HG02610 (cell line): ENCODE results near the gene PRKAA1.

Source experiments
- ATAC-seq: cut with Tn5 transposase; IDR thresholded peaks from one replicate; pipeline ENCODE4 v1.9.1; 2021; ENCODE audit warnings: mild to moderate bottlenecking, moderate library complexity; ENCODE audit not compliant: unreplicated experiment

Gene PRKAA1

GRCh38 chr5:40781843-40782409, 16.2 kb downstream of the PRKAA1 start:
- ATAC-seq = no peak

GRCh38 chr5:40780858-40781257, 17.3 kb downstream of the PRKAA1 start:
- ATAC-seq = no peak

GRCh38 chr5:40780199-40780598, 18.0 kb downstream of the PRKAA1 start:
- no peak for ATAC-seq

GRCh38 chr5:40779561-40779960, 18.6 kb downstream of the PRKAA1 start:
- no peak for ATAC-seq

- no peak for ATAC-seq
Observed at GRCh38 chr5:40778133-40778532, 20.0 kb downstream of the PRKAA1 start.

GRCh38 chr5:40776658-40776977, 21.6 kb downstream of the PRKAA1 start:
- ATAC-seq = no peak

GRCh38 chr5:40775846-40776657, 22.1 kb downstream of the PRKAA1 start:
- no peak for ATAC-seq

GRCh38 chr5:40775085-40775845, 22.9 kb downstream of the PRKAA1 start:
- ATAC-seq = no peak

GRCh38 chr5:40774623-40775022, 23.6 kb downstream of the PRKAA1 start:
- ATAC-seq = no peak

- no peak for ATAC-seq
Observed at GRCh38 chr5:40770764-40771163, 27.4 kb downstream of the PRKAA1 start.

GRCh38 chr5:40762705-40763104, 35.5 kb downstream of the PRKAA1 start:
- no peak for ATAC-seq

GRCh38 chr5:40757400-40757799, 40.8 kb downstream of the PRKAA1 start:
- no peak for ATAC-seq

GRCh38 chr5:40755407-40756365, 42.5 kb downstream of the PRKAA1 start, which contains the start of gene TTC33:
TTC33 (minus strand) TSS chr5:40755961; CDS start chr5:40747018, 8,943 bp downstream.
- peak; percentile 87 for ATAC-seq

- ATAC-seq = peak; percentile 79
Observed at GRCh38 chr5:40755093-40755406, 43.1 kb downstream of the PRKAA1 start.

GRCh38 chr5:40754381-40755092, 43.6 kb downstream of the PRKAA1 start:
- peak; percentile 22 for ATAC-seq

- ATAC-seq = no peak
Observed at GRCh38 chr5:40746703-40747102, 51.5 kb downstream of the PRKAA1 start.

GRCh38 chr5:40743771-40744170, 54.4 kb downstream of the PRKAA1 start:
- ATAC-seq = no peak

GRCh38 chr5:40738502-40738901, 59.7 kb downstream of the PRKAA1 start:
- no peak for ATAC-seq

GRCh38 chr5:40736103-40736875, 61.9 kb downstream of the PRKAA1 start:
- ATAC-seq = peak; percentile 70
